Measurements from ENCODE around the gene SPAG8. TPM values are rescaled to one million over a fixed set of nuclear protein-coding genes. Genes with fewer than 3 reads are reported as not detected.
A peak's percentile ranks its signal among the peaks of the same experiment; 100 is the strongest.

The SPAG8 gene
- total and polyA plus RNA-seq, 2 donors = 3.1 to 3.4 TPM

- Histone ChIP-seq H3K9me3 (ENCODE audit: control insufficient read depth in 2 of 2, insufficient read depth in 1 of 2, low read length in 1 of 2) (no peaks in the 10 kb centered on the region), H3K4me3 (ENCODE audit: low read length in 2 of 2) (no peak overlapping the region), H3K27ac (ENCODE audit: low read depth in 1 of 2, low read length in 1 of 2) (no peak overlapping the region), H3K4me1 (ENCODE audit: control insufficient read depth in 2 of 2, insufficient read depth in 2 of 2, low read length in 2 of 2) (peaks cover 0 to 6% of the 10 kb centered on the region in 2 donors), H3K27me3 (ENCODE audit: control insufficient read depth in 2 of 2, insufficient read depth in 1 of 2, low read length in 1 of 2) (peaks cover 0 to 12% of the 10 kb centered on the region in 2 donors), H3K36me3 (ENCODE audit: control insufficient read depth in 2 of 2, insufficient read depth in 2 of 2, low read length in 1 of 2) (peaks cover 0 to 9% of the 10 kb centered on the region in 2 donors)
- peak; percentile 32 to 81 (median 63) for DNase-seq (ENCODE audit: low read depth in 6 of 9, low spot score in 9 of 9)
- 77% methylated on average over 37 of the region's 37 CpGs for WGBS
Measured at GRCh38 chr9:35790385-35791296, 21.4 kb downstream of the SPAG8 start.

- Histone ChIP-seq H3K4me1 (ENCODE audit: control insufficient read depth in 2 of 2, insufficient read depth in 2 of 2, low read length in 2 of 2) (peaks cover 0 to 6% of the 10 kb centered on the region in 2 donors), H3K9me3 (ENCODE audit: control insufficient read depth in 2 of 2, insufficient read depth in 1 of 2, low read length in 1 of 2) (no peaks in the 10 kb centered on the region), H3K27ac (ENCODE audit: low read depth in 1 of 2, low read length in 1 of 2) (no peak overlapping the region), H3K4me3 (ENCODE audit: low read length in 2 of 2) (no peak overlapping the region), H3K36me3 (ENCODE audit: control insufficient read depth in 2 of 2, insufficient read depth in 2 of 2, low read length in 1 of 2) (peaks cover 0 to 9% of the 10 kb centered on the region in 2 donors), H3K27me3 (ENCODE audit: control insufficient read depth in 2 of 2, insufficient read depth in 1 of 2, low read length in 1 of 2) (peaks cover 0 to 12% of the 10 kb centered on the region in 2 donors)
- 61% methylated on average over 4 of the region's 4 CpGs for WGBS
- no peak for DNase-seq (ENCODE audit: low read depth in 6 of 9, low spot score in 9 of 9)
Measured at GRCh38 chr9:35790025-35790384, 22.1 kb downstream of the SPAG8 start.

- H3K36me3 ChIP-seq (ENCODE audit: control insufficient read depth in 2 of 2, insufficient read depth in 2 of 2, low read length in 1 of 2) = peaks cover 0 to 9% of the 10 kb centered on the region in 2 donors
- no peak for DNase-seq (ENCODE audit: low read depth in 6 of 9, low spot score in 9 of 9)
- no peak overlapping the region for H3K27ac ChIP-seq (ENCODE audit: low read depth in 1 of 2, low read length in 1 of 2)
- peaks cover 0 to 6% of the 10 kb centered on the region in 2 donors for H3K4me1 ChIP-seq (ENCODE audit: control insufficient read depth in 2 of 2, insufficient read depth in 2 of 2, low read length in 2 of 2)
- no peak overlapping the region for H3K4me3 ChIP-seq (ENCODE audit: low read length in 2 of 2)
- H3K9me3 ChIP-seq (ENCODE audit: control insufficient read depth in 2 of 2, insufficient read depth in 1 of 2, low read length in 1 of 2) = no peaks in the 10 kb centered on the region
- WGBS = 93% methylated on average over 2 of the region's 2 CpGs
- peaks cover 0 to 12% of the 10 kb centered on the region in 2 donors for H3K27me3 ChIP-seq (ENCODE audit: control insufficient read depth in 2 of 2, insufficient read depth in 1 of 2, low read length in 1 of 2)
Measured at GRCh38 chr9:35789541-35789940, 22.5 kb downstream of the SPAG8 start.

GRCh38 chr9:35783418-35783817 is 28.6 kb downstream of the SPAG8 start:
- no peaks in the 10 kb centered on the region for H3K9me3 ChIP-seq (ENCODE audit: control insufficient read depth in 2 of 2, insufficient read depth in 1 of 2, low read length in 1 of 2)
- H3K36me3 ChIP-seq (ENCODE audit: control insufficient read depth in 2 of 2, insufficient read depth in 2 of 2, low read length in 1 of 2) = no peaks in the 10 kb centered on the region
- no peak overlapping the region for H3K4me3 ChIP-seq (ENCODE audit: low read length in 2 of 2)
- no peak for DNase-seq (ENCODE audit: low read depth in 6 of 9, low spot score in 9 of 9)
- H3K4me1 ChIP-seq (ENCODE audit: control insufficient read depth in 2 of 2, insufficient read depth in 2 of 2, low read length in 2 of 2) = no peaks in the 10 kb centered on the region
- H3K27me3 ChIP-seq (ENCODE audit: control insufficient read depth in 2 of 2, insufficient read depth in 1 of 2, low read length in 1 of 2) = no peaks in the 10 kb centered on the region
- H3K27ac ChIP-seq (ENCODE audit: low read depth in 1 of 2, low read length in 1 of 2) = no peak overlapping the region

- DNase-seq (ENCODE audit: low read depth in 6 of 9, low spot score in 9 of 9) = no peak
- H3K9me3 ChIP-seq (ENCODE audit: control insufficient read depth in 2 of 2, insufficient read depth in 1 of 2, low read length in 1 of 2) = no peaks in the 10 kb centered on the region
Measured at GRCh38 chr9:35781066-35781465, 31.0 kb downstream of the SPAG8 start.

GRCh38 chr9:35778496-35778895 is 33.6 kb downstream of the SPAG8 start:
- Histone ChIP-seq H3K27ac (ENCODE audit: low read depth in 1 of 2, low read length in 1 of 2) (no peak overlapping the region), H3K9me3 (ENCODE audit: control insufficient read depth in 2 of 2, insufficient read depth in 1 of 2, low read length in 1 of 2) (no peaks in the 10 kb centered on the region), H3K27me3 (ENCODE audit: control insufficient read depth in 2 of 2, insufficient read depth in 1 of 2, low read length in 1 of 2) (no peaks in the 10 kb centered on the region), H3K4me3 (ENCODE audit: low read length in 2 of 2) (no peak overlapping the region), H3K4me1 (ENCODE audit: control insufficient read depth in 2 of 2, insufficient read depth in 2 of 2, low read length in 2 of 2) (peaks cover 0 to 4% of the 10 kb centered on the region in 2 donors), H3K36me3 (ENCODE audit: control insufficient read depth in 2 of 2, insufficient read depth in 2 of 2, low read length in 1 of 2) (no peaks in the 10 kb centered on the region)
- no peak for DNase-seq (ENCODE audit: low read depth in 6 of 9, low spot score in 9 of 9)
- 96% methylated on average over 3 of the region's 3 CpGs for WGBS

More at GRCh38 chr9:35781066-35781465, 31.0 kb downstream of the SPAG8 start:
- WGBS = 93% methylated on average over 2 of the region's 2 CpGs
- Histone ChIP-seq H3K4me3 (ENCODE audit: low read length in 2 of 2) (no peak overlapping the region), H3K4me1 (ENCODE audit: control insufficient read depth in 2 of 2, insufficient read depth in 2 of 2, low read length in 2 of 2) (no peaks in the 10 kb centered on the region), H3K27me3 (ENCODE audit: control insufficient read depth in 2 of 2, insufficient read depth in 1 of 2, low read length in 1 of 2) (no peaks in the 10 kb centered on the region), H3K36me3 (ENCODE audit: control insufficient read depth in 2 of 2, insufficient read depth in 2 of 2, low read length in 1 of 2) (no peaks in the 10 kb centered on the region), H3K27ac (ENCODE audit: low read depth in 1 of 2, low read length in 1 of 2) (no peak overlapping the region)

GRCh38 chr9:35776018-35776417 is 36.0 kb downstream of the SPAG8 start:
- H3K27me3 ChIP-seq (ENCODE audit: control insufficient read depth in 2 of 2, insufficient read depth in 1 of 2, low read length in 1 of 2) = no peaks in the 10 kb centered on the region
- no peaks in the 10 kb centered on the region for H3K9me3 ChIP-seq (ENCODE audit: control insufficient read depth in 2 of 2, insufficient read depth in 1 of 2, low read length in 1 of 2)
- 87% methylated on average over 4 of the region's 4 CpGs for WGBS
- H3K4me3 ChIP-seq (ENCODE audit: low read length in 2 of 2) = no peak overlapping the region
- no peaks in the 10 kb centered on the region for H3K36me3 ChIP-seq (ENCODE audit: control insufficient read depth in 2 of 2, insufficient read depth in 2 of 2, low read length in 1 of 2)
- peaks cover 0 to 4% of the 10 kb centered on the region in 2 donors for H3K4me1 ChIP-seq (ENCODE audit: control insufficient read depth in 2 of 2, insufficient read depth in 2 of 2, low read length in 2 of 2)
- no peak for DNase-seq (ENCODE audit: low read depth in 6 of 9, low spot score in 9 of 9)
- H3K27ac ChIP-seq (ENCODE audit: low read depth in 1 of 2, low read length in 1 of 2) = no peak overlapping the region

GRCh38 chr9:35774907-35775635 is 37.0 kb downstream of the SPAG8 start:
- WGBS = 69% methylated on average over 7 of the region's 7 CpGs
- no peak for DNase-seq (ENCODE audit: low read depth in 6 of 9, low spot score in 9 of 9)
- no peak overlapping the region for H3K4me3 ChIP-seq (ENCODE audit: low read length in 2 of 2)
- no peaks in the 10 kb centered on the region for H3K36me3 ChIP-seq (ENCODE audit: control insufficient read depth in 2 of 2, insufficient read depth in 2 of 2, low read length in 1 of 2)
- H3K4me1 ChIP-seq (ENCODE audit: control insufficient read depth in 2 of 2, insufficient read depth in 2 of 2, low read length in 2 of 2) = peaks cover 0 to 4% of the 10 kb centered on the region in 2 donors
- no peak overlapping the region for H3K27ac ChIP-seq (ENCODE audit: low read depth in 1 of 2, low read length in 1 of 2)
- no peaks in the 10 kb centered on the region for H3K9me3 ChIP-seq (ENCODE audit: control insufficient read depth in 2 of 2, insufficient read depth in 1 of 2, low read length in 1 of 2)
- H3K27me3 ChIP-seq (ENCODE audit: control insufficient read depth in 2 of 2, insufficient read depth in 1 of 2, low read length in 1 of 2) = no peaks in the 10 kb centered on the region

- no peak overlapping the region for H3K27ac ChIP-seq (ENCODE audit: low read depth in 1 of 2, low read length in 1 of 2)
- no peak for DNase-seq (ENCODE audit: low read depth in 6 of 9, low spot score in 9 of 9)
- H3K27me3 ChIP-seq (ENCODE audit: control insufficient read depth in 2 of 2, insufficient read depth in 1 of 2, low read length in 1 of 2) = no peaks in the 10 kb centered on the region
- H3K4me1 ChIP-seq (ENCODE audit: control insufficient read depth in 2 of 2, insufficient read depth in 2 of 2, low read length in 2 of 2) = peaks cover 0 to 4% of the 10 kb centered on the region in 2 donors
- no peaks in the 10 kb centered on the region for H3K36me3 ChIP-seq (ENCODE audit: control insufficient read depth in 2 of 2, insufficient read depth in 2 of 2, low read length in 1 of 2)
- H3K4me3 ChIP-seq (ENCODE audit: low read length in 2 of 2) = no peak overlapping the region
- H3K9me3 ChIP-seq (ENCODE audit: control insufficient read depth in 2 of 2, insufficient read depth in 1 of 2, low read length in 1 of 2) = no peaks in the 10 kb centered on the region
- WGBS = 98% methylated on average over 3 of the region's 3 CpGs
Measured at GRCh38 chr9:35771943-35772342, 40.1 kb downstream of the SPAG8 start.
